Gastrocnemius medialis (tissue), 4 donors: ENCODE results near the gene CENPU. TPM values are rescaled to one million over a fixed set of nuclear protein-coding genes. Genes with fewer than 3 reads are reported as not detected.

Experiments
- ATAC-seq, 2 donors: fragments of 150-250 bp; one replicate each; pipeline ENCODE4 v1.9.1; 2016
- DNase-seq, 2 donors: peaks; one replicate each; pipeline ENCODE4 v3.0.0-alpha.2; 2019
- H3K27ac ChIP-seq, 4 donors: fragments of 200-600 bp; sonication (generic); 1 replicate in 1 of 4; 2 replicates in 3 of 4; pipeline ENCODE4 v1.5.1; 2016 to 2018; ENCODE audit warnings: mild to moderate bottlenecking in 2 of 4, moderate library complexity in 1 of 4
- H3K27me3 ChIP-seq, 3 donors: fragments of 200-600 bp; sonication (generic) in 2 of 3; 1 replicate in 1 of 3; 2 replicates in 2 of 3; pipeline versions ENCODE4 v1.5.1 to v1.6.0; 2016 to 2019; ENCODE audit warnings: mild to moderate bottlenecking in 1 of 3, moderate library complexity in 1 of 3
- H3K36me3 ChIP-seq, 2 donors: fragments of 200-600 bp; sonication (generic) in 1 of 2; one replicate each; pipeline ENCODE4 v1.5.1; 2017 to 2018
- H3K4me1 ChIP-seq, 2 donors: fragments of 200-600 bp; sonication (generic) in 1 of 2; one replicate each; pipeline ENCODE4 v1.5.1; 2016 to 2017; ENCODE audit warnings: mild to moderate bottlenecking in 2 of 2
- H3K4me3 ChIP-seq, 4 donors: fragments of 200-600 bp; sonication (generic) in 3 of 4; 1 replicate in 1 of 4; 2 replicates in 3 of 4; pipeline ENCODE4 v1.5.1; 2016 to 2019; ENCODE audit warnings: mild to moderate bottlenecking in 2 of 4
- H3K9me3 ChIP-seq, 3 donors: fragments of 200-600 bp; sonication (generic) in 2 of 3; 1 replicate in 1 of 3; 2 replicates in 2 of 3; pipeline ENCODE4 v1.5.1; 2016 to 2019
- CTCF ChIP-seq, 5 experiments: fragments of 450-650 bp in 3 of 5; fragments of 200-600 bp in 2 of 5; sonication (generic) in 2 of 5; IDR thresholded peaks in 4 of 5; conservative IDR thresholded peaks in 1 of 5; 1 replicate in 4 of 5; 2 replicates in 1 of 5; pipeline ENCODE4 v1.5.1; 2016 to 2019; ENCODE audit warnings: antibody characterized with exemption in 5 of 5, mild to moderate bottlenecking in 3 of 5, moderate library complexity in 3 of 5
- POLR2A ChIP-seq, 2 donors: fragments of 450-650 bp; IDR thresholded peaks; one replicate each; pipeline ENCODE4 v1.6.1; 2017; ENCODE audit warnings: antibody characterized with exemption in 2 of 2, mild to moderate bottlenecking in 2 of 2, moderate library complexity in 2 of 2
- in situ Hi-C, 4 donors: fragments of 200-750 bp; cut with MboI; loops; one replicate each; pipeline versions ENCODE4 v1.15.0 to v1.8.0; 2017; ENCODE audit warnings: low sequenced_read_pairs in 4 of 4
- intact Hi-C: fragments of 100-400 bp; cut with DNase I; formaldehyde crosslinking; loops from one replicate; pipeline ENCODE4 v1.15.1; 2023; ENCODE audit warnings: low total_unique reads
- total RNA-seq, 4 donors: library from RNA; depleted of rRNA; stranded (reverse); fragments of >200 nt; gene quantifications; one replicate each; pipeline versions ENCODE4 v1.1.0 to v1.2.3, GENCODE V29; 2016

CENPU gene
- total RNA-seq, 4 donors from 2014 or later, result 0.75 to 2.7 (median 2.2) TPM; not detected in 1

- in situ Hi-C loops, result loop anchor here in 1 of 4 donors (10.0 kb wide), 1 partner anchor 385 kb away; no protein-coding TSS in a partner anchor
- peak; percentile 35 to 46 for ATAC-seq
- peak overlapping the region; percentile 64 to 72 (median 71) for H3K4me3 ChIP-seq
- H3K27ac ChIP-seq, result peak overlapping the region; percentile 89 to 100 (median 98)
- intact Hi-C loops, result loop anchor here (1.0 to 10.0 kb wide), 8 partner anchors 84 to 1542 kb away; partner anchors contain the start of genes CENPU, CFAP97, CYP4V2 and IRF2
- DNase-seq, result peak in 1 of 2 donors; percentile 34
- no peaks in the 10 kb centered on the region for H3K36me3 ChIP-seq
- no peaks in the 10 kb centered on the region for H3K27me3 ChIP-seq
- H3K9me3 ChIP-seq, result no peaks in the 10 kb centered on the region
- TF ChIP-seq POLR2A (IDR thresholded peaks at IDR 0.05) (no peak), CTCF (IDR thresholded peaks at IDR 0.05 in 4 of 5, conservative IDR thresholded peaks at IDR 0.05 in 1 of 5) (no peak)
- H3K4me1 ChIP-seq, result peaks cover 42 to 47% of the 10 kb centered on the region in 2 donors
Measured at GRCh38 chr4:184649971-184650855, 83.7 kb downstream of the CENPU start.

- TF ChIP-seq CTCF (IDR thresholded peaks at IDR 0.05 in 4 of 5, conservative IDR thresholded peaks at IDR 0.05 in 1 of 5) (peak in 2 of 5 experiments; percentile 29 to 45), POLR2A (IDR thresholded peaks at IDR 0.05) (peak; percentile 86 to 92)
- H3K4me3 ChIP-seq, result peak within 1 kb of the TSS; percentile 66 to 98 (median 82)
- peak; percentile 80 to 86 for ATAC-seq
- DNase-seq, result peak; percentile 93 to 95
- intact Hi-C loops (loop anchor here (1.0 to 10.0 kb wide), 8 partner anchors 85 to 1543 kb away; partner anchors contain the start of genes CENPU, CFAP97, CYP4V2 and IRF2), in situ Hi-C loops (loop anchor here in 1 of 4 donors (10.0 kb wide), 1 partner anchor 384 kb away; no protein-coding TSS in a partner anchor)
- H3K9me3 ChIP-seq, result no peaks in the 10 kb centered on the region
- H3K27me3 ChIP-seq, result no peaks in the 10 kb centered on the region
- peak within 1 kb of the TSS; percentile 89 to 100 (median 98) for H3K27ac ChIP-seq
- no peaks in the 10 kb centered on the region for H3K36me3 ChIP-seq
- H3K4me1 ChIP-seq, result peaks cover 46 to 54% of the 10 kb centered on the region in 2 donors
Measured at GRCh38 chr4:184649026-184649970, 84.6 kb downstream of the CENPU start, which contains the start of the genes CASP3 and PRIMPOL. TSS of gene CASP3 (minus strand) at chr4:184649447. CDS start at chr4:184638453, 10,994 bp downstream. TSS of gene PRIMPOL (plus strand) at chr4:184649738. CDS start at chr4:184657141, 7,403 bp downstream.

- peaks cover 46 to 55% of the 10 kb centered on the region in 2 donors for H3K4me1 ChIP-seq
- peak overlapping the region; percentile 89 to 100 (median 98) for H3K27ac ChIP-seq
- peak; percentile 43 to 66 for DNase-seq
Measured at GRCh38 chr4:184648313-184649025, 85.4 kb downstream of the CENPU start.

More at GRCh38 chr4:184648313-184649025, 85.4 kb downstream of the CENPU start:
- ATAC-seq, result peak; percentile 53 to 60
- Histone ChIP-seq H3K36me3 (no peaks in the 10 kb centered on the region), H3K27me3 (no peaks in the 10 kb centered on the region), H3K9me3 (no peaks in the 10 kb centered on the region), H3K4me3 (peak overlapping the region; percentile 66 to 98 (median 82))
- intact Hi-C loops (loop anchor here (1.0 to 10.0 kb wide), 9 partner anchors 86 to 1544 kb away; partner anchors contain the start of genes CENPU, CFAP97, CYP4V2 and IRF2), in situ Hi-C loops (loop anchor here in 1 of 4 donors (10.0 kb wide), 1 partner anchor 384 kb away; no protein-coding TSS in a partner anchor)
- TF ChIP-seq CTCF (IDR thresholded peaks at IDR 0.05 in 4 of 5, conservative IDR thresholded peaks at IDR 0.05 in 1 of 5) (no peak), POLR2A (IDR thresholded peaks at IDR 0.05) (no peak)
